PFSK-1 (cell line): ENCODE measurements around the gene TMEM106A.

Experiments used
- FOXP2 ChIP-seq: optimal IDR thresholded peaks from 2 replicates; pipeline ENCODE3; 2011; ENCODE audit warnings: borderline replicate concordance, control low read depth, inconsistent platforms; ENCODE audit not compliant: insufficient read depth; ENCODE audit errors: extremely low read length, extremely low read depth
- POLR2AphosphoS5 ChIP-seq: IDR thresholded peaks from 2 replicates; pipeline ENCODE4 v1.6.1; 2012; ENCODE audit warnings: low read depth, mild to moderate bottlenecking, control low read depth, low read length, moderate library complexity
- REST ChIP-seq, 2 experiments: IDR thresholded peaks; 2 replicates each; pipeline versions ENCODE4 v1.6.1 to v1.8.0; 2011 to 2012; ENCODE audit warnings: low read depth in 2 of 2, low read length in 2 of 2, control low read depth in 1 of 2, inconsistent platforms in 1 of 2, mild to moderate bottlenecking in 1 of 2, moderate library complexity in 1 of 2; ENCODE audit not compliant: insufficient read depth in 1 of 2
- SIN3A ChIP-seq: IDR thresholded peaks from 2 replicates; pipeline ENCODE4 v1.6.1; 2012; ENCODE audit warnings: mild to moderate bottlenecking, low read length, moderate library complexity, borderline replicate concordance; ENCODE audit not compliant: insufficient read depth
- TAF1 ChIP-seq: IDR thresholded peaks from 2 replicates; pipeline ENCODE4 v1.6.1; 2012; ENCODE audit warnings: low read length, control low read depth, borderline replicate concordance; ENCODE audit not compliant: insufficient read depth

The TMEM106A gene

GRCh38 chr17:43212641-43213490 is 1.2 kb downstream of the TMEM106A start:
- TF ChIP-seq REST (IDR thresholded peaks at IDR 0.05; ENCODE audit: insufficient read depth in 1 of 2, low read depth in 2 of 2, low read length in 2 of 2) (no peak), FOXP2 (no peak), SIN3A (no peak), TAF1 (no peak), POLR2AphosphoS5 (no peak)

GRCh38 chr17:43213545-43213944 is 1.9 kb downstream of the TMEM106A start:
- TF ChIP-seq TAF1 = no peak
- TF ChIP-seq FOXP2 = no peak
- TF ChIP-seq POLR2AphosphoS5 = no peak
- no peak for TF ChIP-seq REST (IDR thresholded peaks at IDR 0.05; ENCODE audit: insufficient read depth in 1 of 2, low read depth in 2 of 2, low read length in 2 of 2)
- TF ChIP-seq SIN3A = no peak

GRCh38 chr17:43215341-43215740 is 3.7 kb downstream of the TMEM106A start:
- TF ChIP-seq FOXP2 (no peak), REST (IDR thresholded peaks at IDR 0.05; ENCODE audit: insufficient read depth in 1 of 2, low read depth in 2 of 2, low read length in 2 of 2) (no peak), TAF1 (no peak), SIN3A (no peak), POLR2AphosphoS5 (no peak)

GRCh38 chr17:43216369-43216761 is 4.7 kb downstream of the TMEM106A start:
- TF ChIP-seq FOXP2 (no peak), REST (IDR thresholded peaks at IDR 0.05; ENCODE audit: insufficient read depth in 1 of 2, low read depth in 2 of 2, low read length in 2 of 2) (no peak), SIN3A (no peak), POLR2AphosphoS5 (no peak), TAF1 (no peak)
